Esophagus muscularis mucosa (tissue), 4 donors: ENCODE data around the gene PNMA1. TPM values are rescaled to one million over a fixed set of nuclear protein-coding genes. Genes with fewer than 3 reads are reported as not detected.

Experiments used
- DNase-seq: peaks from one replicate; pipeline ENCODE4 v3.0.0-alpha.2; 2017; ENCODE audit errors: extremely low spot score
- H3K27ac ChIP-seq, 4 donors: fragments of 200-600 bp; sonication (generic); replicated peaks in 1 of 4; 1 replicate in 3 of 4; 2 replicates in 1 of 4; pipeline ENCODE4 v1.5.1; 2016 to 2019; ENCODE audit warnings: mild to moderate bottlenecking in 1 of 4
- H3K27me3 ChIP-seq, 4 donors: fragments of 200-600 bp; sonication (generic); one replicate each; pipeline versions ENCODE4 v1.5.1 to v1.6.0; 2016 to 2019
- H3K36me3 ChIP-seq, 4 donors: fragments of 200-600 bp; sonication (generic); one replicate each; pipeline ENCODE4 v1.5.1; 2016 to 2019
- H3K4me1 ChIP-seq, 4 donors: fragments of 200-600 bp; sonication (generic); one replicate each; pipeline ENCODE4 v1.5.1; 2016 to 2019
- H3K4me3 ChIP-seq, 4 donors: fragments of 200-600 bp; sonication (generic); 1 replicate in 2 of 4; 2 replicates in 2 of 4; pipeline ENCODE4 v1.5.1; 2016 to 2019; ENCODE audit warnings: mild to moderate bottlenecking in 4 of 4, moderate library complexity in 1 of 4
- H3K9me3 ChIP-seq, 4 donors: fragments of 200-600 bp; sonication (generic); 1 replicate in 3 of 4; 2 replicates in 1 of 4; pipeline ENCODE4 v1.5.1; 2016 to 2019
- CTCF ChIP-seq, 3 experiments: fragments of 200-600 bp in 2 of 3; fragments of 450-650 bp in 1 of 3; sonication (generic) in 2 of 3; IDR thresholded peaks; one replicate each; pipeline ENCODE4 v1.5.1; 2017 to 2019; ENCODE audit warnings: antibody characterized with exemption in 3 of 3, mild to moderate bottlenecking in 2 of 3, moderate library complexity in 1 of 3
- EP300 ChIP-seq: sonication (generic); formaldehyde crosslinking; IDR thresholded peaks from one replicate; pipeline ENCODE4 v1.6.1; 2017; ENCODE audit warnings: antibody characterized with exemption
- POLR2A ChIP-seq: fragments of 450-650 bp; IDR thresholded peaks from one replicate; pipeline ENCODE4 v1.6.1; 2017; ENCODE audit warnings: antibody characterized with exemption, moderate library complexity, mild to moderate bottlenecking, low read depth
- POLR2AphosphoS5 ChIP-seq, 2 donors: sonication (generic); formaldehyde crosslinking; IDR thresholded peaks; one replicate each; pipeline ENCODE4 v1.6.1; 2017; ENCODE audit warnings: antibody characterized with exemption in 2 of 2
- WGBS: methylation state at CpG from one replicate; pipeline ENCODE4 v1.1.5; 2018; 5-methylcytosine and 5-hydroxymethylcytosine counted together
- intact Hi-C: fragments of 100-400 bp; cut with DNase I; formaldehyde crosslinking; loops from one replicate; pipeline ENCODE4 v1.15.1; 2023
- total RNA-seq, 4 donors: library from RNA; depleted of rRNA; stranded (reverse); fragments of >200 nt; gene quantifications; one replicate each; pipeline versions ENCODE4 v1.1.0 to v1.2.1, GENCODE V29; 2016

The PNMA1 gene
- total RNA-seq, 4 donors from 2014 or later: 34.8 to 74.2 (median 55.0) TPM

- TF ChIP-seq POLR2AphosphoS5 (IDR thresholded peaks at IDR 0.05) (peak; percentile 44 to 47), POLR2A (no peak)
- peaks cover 15 to 36% (median 33%) of the 10 kb centered on the region in 4 donors for H3K36me3 ChIP-seq
- intact Hi-C loops: no loop called here
- H3K9me3 ChIP-seq: no peaks in the 10 kb centered on the region
- WGBS: 9% methylated on average over 12 of the region's 12 CpGs
- H3K27me3 ChIP-seq: no peaks in the 10 kb centered on the region
- H3K27ac ChIP-seq: peak overlapping the region; percentile 84 to 98 (median 86)
- peak overlapping the region; percentile 32 to 52 (median 42) for H3K4me3 ChIP-seq
- DNase-seq: no peak
- peaks cover 80 to 85% (median 81%) of the 10 kb centered on the region in 4 donors for H3K4me1 ChIP-seq
These were observed 27.2 kb upstream of the PNMA1 start for GRCh38 chr14:73741386-73741875.

GRCh38 chr14:73740618-73741326 lies 26.6 kb upstream of the PNMA1 start:
- peaks cover 18 to 42% (median 39%) of the 10 kb centered on the region in 4 donors for H3K36me3 ChIP-seq
- H3K27ac ChIP-seq: peak overlapping the region; percentile 84 to 98 (median 86)
- TF ChIP-seq POLR2A (no peak), POLR2AphosphoS5 (IDR thresholded peaks at IDR 0.05) (peak; percentile 51 to 73)
- H3K9me3 ChIP-seq: no peaks in the 10 kb centered on the region
- H3K27me3 ChIP-seq: no peaks in the 10 kb centered on the region
- peaks cover 73 to 78% (median 75%) of the 10 kb centered on the region in 4 donors for H3K4me1 ChIP-seq
- intact Hi-C loops: no loop called here
- WGBS: 11% methylated on average over 6 of the region's 9 CpGs
- no peak for DNase-seq
- peak overlapping the region; percentile 32 to 52 (median 42) for H3K4me3 ChIP-seq

- Histone ChIP-seq H3K4me1 (peaks cover 66 to 71% (median 68%) of the 10 kb centered on the region in 4 donors), H3K4me3 (peak overlapping the region in 2 of 4 donors; percentile 44 to 52), H3K9me3 (no peaks in the 10 kb centered on the region), H3K27ac (peak overlapping the region; percentile 84 to 98 (median 86)), H3K36me3 (peaks cover 18 to 49% (median 44%) of the 10 kb centered on the region in 4 donors), H3K27me3 (no peaks in the 10 kb centered on the region)
- 53% methylated on average over 12 of the region's 12 CpGs for WGBS
- no peak for DNase-seq
- no peak for TF ChIP-seq CTCF (IDR thresholded peaks at IDR 0.05)
- intact Hi-C loops: no loop called here
These were observed 25.9 kb upstream of the PNMA1 start for GRCh38 chr14:73739899-73740617.

DNA sequence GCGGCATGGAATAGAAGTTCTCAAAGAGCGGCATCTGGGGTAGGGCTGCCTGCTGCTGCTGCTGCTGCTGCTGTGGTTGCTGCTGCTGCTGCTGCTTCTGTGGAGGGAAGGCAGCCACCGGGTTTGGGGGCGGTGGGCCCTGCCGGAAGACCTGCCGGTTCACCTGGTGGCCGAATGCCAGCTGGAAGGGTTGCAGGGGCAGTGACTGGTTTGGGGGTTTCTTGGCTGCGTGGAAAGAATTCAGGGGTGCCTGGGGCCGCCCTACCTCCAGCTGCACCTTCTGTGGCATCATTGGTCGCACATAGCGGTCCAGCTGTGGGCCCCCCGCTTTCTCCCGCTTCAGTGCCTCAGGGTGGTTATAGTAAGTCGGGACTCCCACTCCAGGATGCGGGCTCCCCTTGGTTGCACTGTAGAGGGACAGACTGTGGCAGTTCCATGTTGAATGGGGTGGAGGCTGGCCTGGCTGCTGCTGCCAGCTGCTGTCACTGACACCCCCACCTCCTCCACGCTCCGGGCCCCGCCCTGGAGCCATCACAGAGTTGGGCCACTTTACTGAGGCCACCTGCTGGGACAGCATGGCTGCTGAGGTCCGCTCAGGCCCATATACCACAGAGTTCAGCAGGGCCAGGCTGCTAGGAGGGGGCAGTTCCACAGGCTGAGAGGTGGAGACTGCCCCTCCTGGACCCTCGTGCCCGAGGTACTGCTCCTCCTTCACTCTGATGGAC lies 25.2 kb upstream of the PNMA1 start:
- Histone ChIP-seq H3K4me3 (no peak overlapping the region), H3K27me3 (no peaks in the 10 kb centered on the region), H3K4me1 (peaks cover 59 to 64% (median 60%) of the 10 kb centered on the region in 4 donors), H3K9me3 (no peaks in the 10 kb centered on the region), H3K36me3 (peaks cover 23 to 57% (median 48%) of the 10 kb centered on the region in 4 donors), H3K27ac (peak overlapping the region; percentile 84 to 98 (median 86))
- intact Hi-C loops: no loop called here
- TF ChIP-seq EP300: no peak
- no peak for TF ChIP-seq CTCF (IDR thresholded peaks at IDR 0.05)
- TF ChIP-seq POLR2AphosphoS5 (IDR thresholded peaks at IDR 0.05): no peak
- no peak for TF ChIP-seq POLR2A
- WGBS: 88% methylated on average over 13 of the region's 21 CpGs
- DNase-seq: no peak

GRCh38 chr14:73738518-73739173 lies 24.5 kb upstream of the PNMA1 start:
- DNase-seq: no peak
- H3K27ac ChIP-seq: peak overlapping the region; percentile 84 to 98 (median 86)
- intact Hi-C loops: no loop called here

More at GRCh38 chr14:73738518-73739173, 24.5 kb upstream of the PNMA1 start:
- no peak for TF ChIP-seq POLR2A
- no peak for TF ChIP-seq POLR2AphosphoS5 (IDR thresholded peaks at IDR 0.05)
- TF ChIP-seq CTCF (IDR thresholded peaks at IDR 0.05): no peak
- no peak for TF ChIP-seq EP300
- WGBS: 90% methylated on average over 9 of the region's 22 CpGs
- Histone ChIP-seq H3K9me3 (no peaks in the 10 kb centered on the region), H3K4me1 (peaks cover 52 to 57% (median 54%) of the 10 kb centered on the region in 4 donors), H3K4me3 (no peak overlapping the region), H3K36me3 (peaks cover 24 to 63% (median 51%) of the 10 kb centered on the region in 4 donors), H3K27me3 (no peaks in the 10 kb centered on the region)
